ENCODE measurements around the gene TNFRSF19. TPM values are rescaled to one million over a fixed set of nuclear protein-coding genes. Genes with fewer than 3 reads are reported as not detected.
A peak's percentile ranks its signal among the peaks of the same experiment; 100 is the strongest.

Gene TNFRSF19
- total and polyA plus RNA-seq, 2 of the 4 experiments (the other 2 are of a cell fraction): 18.6 to 26.3 TPM

DNA sequence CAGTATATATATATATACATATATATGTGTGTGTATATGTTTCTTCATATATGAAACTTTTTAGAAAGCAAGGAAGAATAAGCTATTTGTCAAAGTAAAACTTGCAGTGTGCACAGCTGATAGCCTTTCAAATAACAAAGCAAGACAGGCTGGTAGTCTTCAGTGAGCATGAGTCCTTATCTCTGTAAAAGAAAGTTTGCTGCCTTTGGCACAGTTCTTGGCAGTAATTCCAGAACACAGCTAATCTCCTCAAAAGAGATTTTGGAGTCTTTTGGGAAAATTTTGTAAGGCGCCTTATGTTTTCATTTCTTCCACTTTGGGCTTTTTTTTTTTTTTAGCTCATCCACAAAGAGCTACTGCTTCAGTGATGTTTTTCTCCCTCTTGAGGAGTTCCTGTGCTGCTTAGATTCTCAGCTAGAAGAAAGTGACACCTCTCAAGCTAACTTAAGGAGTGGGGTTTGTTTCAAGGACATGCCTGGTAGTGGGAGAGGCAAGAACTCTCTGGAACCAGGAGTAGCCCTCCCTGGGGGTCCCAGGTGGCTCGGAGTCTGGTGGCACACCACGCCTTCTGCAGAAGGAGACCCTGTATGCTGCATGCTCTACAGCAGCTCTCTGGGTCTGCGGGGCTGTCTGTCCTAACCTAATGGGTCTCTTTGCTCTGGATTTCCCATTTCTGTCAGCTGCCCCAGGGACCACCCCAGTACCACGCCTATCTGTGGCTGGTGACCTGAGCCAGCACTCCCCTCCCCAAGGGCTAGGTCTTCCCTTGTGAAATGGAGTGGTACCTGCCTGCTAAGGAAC is 58.8 kb downstream of the TNFRSF19 start:
- ATAC-seq (ENCODE audit: low read depth): no peak; the same call in 1 of the 2 replicates
- Histone ChIP-seq H3K4ac (ENCODE audit: low read depth, low read length) (no peak overlapping the region), H4K20me1 (ENCODE audit: insufficient read depth, low read length) (no peaks in the 10 kb centered on the region), H3K4me1 (ENCODE audit: control insufficient read depth, insufficient read depth, low read length) (peaks cover 15% of the 10 kb centered on the region), H2BK15ac (ENCODE audit: low read depth, low read length) (no peak overlapping the region), H2AFZ (replicated peaks; ENCODE audit: low read length, poor library complexity) (no peak overlapping the region), H2BK20ac (ENCODE audit: low read depth, low read length) (no peak overlapping the region), H4K8ac (ENCODE audit: low read depth in 2 of 2, low read length in 2 of 2) (no peak overlapping the region), H2AK5ac (ENCODE audit: low read depth, low read length) (peak overlapping the region; percentile 17; the same call in 1 of the 2 replicates), H3K79me1 (ENCODE audit: low read depth in 1 of 2, low read length in 2 of 2) (peaks cover 4 to 9% of the 10 kb centered on the region in 2 experiments; a peak in 3 of 4 replicates), H3K27me3 (ENCODE audit: control insufficient read depth, insufficient read depth, low read length) (no peaks in the 10 kb centered on the region), H3K9ac (ENCODE audit: low read depth, low read length) (no peak overlapping the region; the same call in 1 of the 2 replicates), H3K23ac (ENCODE audit: low read depth, low read length) (no peak overlapping the region), H3K27ac (ENCODE audit: insufficient read depth, low read length) (peak overlapping the region; percentile 3; the same call in 1 of the 2 replicates), H2BK120ac (ENCODE audit: low read depth, low read length) (no peak overlapping the region), H3K36me3 (ENCODE audit: control insufficient read depth, insufficient read depth, low read length) (peaks cover 45% of the 10 kb centered on the region), H2AK9ac (replicated peaks; ENCODE audit: low read depth, low read length, poor library complexity) (no peak overlapping the region), H3K9me1 (ENCODE audit: insufficient read depth, low read length) (no peaks in the 10 kb centered on the region; the same call in 1 of the 2 replicates), H3K9me3 (ENCODE audit: control insufficient read depth, insufficient read depth, low read length) (no peaks in the 10 kb centered on the region), H4K91ac (ENCODE audit: insufficient read depth, low read depth, low read length) (no peak overlapping the region), H3K56ac (ENCODE audit: extremely low read depth, insufficient read depth, low read length) (no peak overlapping the region), H3K4me2 (ENCODE audit: low read depth, low read length) (no peak overlapping the region), H4K5ac (ENCODE audit: low read depth, low read length) (no peak overlapping the region; the same call in 1 of the 2 replicates), H3K4me3 (ENCODE audit: insufficient read depth, low read depth, low read length) (no peak overlapping the region), H3K14ac (replicated peaks; ENCODE audit: low read depth, low read length) (no peak overlapping the region), H2BK5ac (ENCODE audit: low read depth, low read length, poor library complexity, severe bottlenecking) (no peak overlapping the region), H3K18ac (ENCODE audit: low read depth, low read length) (no peak overlapping the region; the same call in 1 of the 2 replicates)
- POLR2A ChIA-PET (ENCODE audit: unreplicated experiment): interaction anchor here (0.5 to 1.0 kb wide), 4 partner anchors 8 to 28 kb away, joined by 3 to 14 read pairs (median 4); no protein-coding TSS in a partner anchor
- intact Hi-C loops (cut with micrococcal nuclease) (no loop called here), dilution Hi-C loops (cut with HindIII; ENCODE audit: low sequenced_read_pairs, unreplicated experiment) (no loop called here), in situ Hi-C loops (cut with MboI; ENCODE audit: low sequenced_read_pairs) (no loop called here)
- no peak for DNase-seq
- WGBS, 2 experiments (ENCODE audit: extremely low coverage in 2 of 2, insufficient read length in 1 of 2): 100% methylated on average over 1 of the region's 5 CpGs; no CpG with 5 or more reads in 1 of the 2 experiments
- BruUV-seq (replicated peaks): no TSS peak
- CTCF ChIA-PET: interaction anchor here (0.9 to 1.3 kb wide), 2 partner anchors 11 to 58 kb away, joined by 3 read pairs; no protein-coding TSS in a partner anchor
- TF ChIP-seq NFE2L2 (IDR thresholded peaks at IDR 0.05; ENCODE audit: low read depth, low read length): no peak
- TF ChIP-seq POLR2A (IDR thresholded peaks at IDR 0.05; ENCODE audit: low read depth, low read length): no peak
- TF ChIP-seq RCOR1 (IDR thresholded peaks at IDR 0.05; ENCODE audit: insufficient replicate concordance, low read length): no peak
- TF ChIP-seq, protein P1, sequence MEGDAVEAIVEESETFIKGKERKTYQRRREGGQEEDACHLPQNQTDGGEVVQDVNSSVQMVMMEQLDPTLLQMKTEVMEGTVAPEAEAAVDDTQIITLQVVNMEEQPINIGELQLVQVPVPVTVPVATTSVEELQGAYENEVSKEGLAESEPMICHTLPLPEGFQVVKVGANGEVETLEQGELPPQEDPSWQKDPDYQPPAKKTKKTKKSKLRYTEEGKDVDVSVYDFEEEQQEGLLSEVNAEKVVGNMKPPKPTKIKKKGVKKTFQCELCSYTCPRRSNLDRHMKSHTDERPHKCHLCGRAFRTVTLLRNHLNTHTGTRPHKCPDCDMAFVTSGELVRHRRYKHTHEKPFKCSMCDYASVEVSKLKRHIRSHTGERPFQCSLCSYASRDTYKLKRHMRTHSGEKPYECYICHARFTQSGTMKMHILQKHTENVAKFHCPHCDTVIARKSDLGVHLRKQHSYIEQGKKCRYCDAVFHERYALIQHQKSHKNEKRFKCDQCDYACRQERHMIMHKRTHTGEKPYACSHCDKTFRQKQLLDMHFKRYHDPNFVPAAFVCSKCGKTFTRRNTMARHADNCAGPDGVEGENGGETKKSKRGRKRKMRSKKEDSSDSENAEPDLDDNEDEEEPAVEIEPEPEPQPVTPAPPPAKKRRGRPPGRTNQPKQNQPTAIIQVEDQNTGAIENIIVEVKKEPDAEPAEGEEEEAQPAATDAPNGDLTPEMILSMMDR (conservative IDR thresholded peaks at IDR 0.05; ENCODE audit: low read depth, low read length): no peak
- no peak for TF ChIP-seq MAFK (IDR thresholded peaks at IDR 0.05; ENCODE audit: low read depth, low read length)
- no peak for TF ChIP-seq USF2 (IDR thresholded peaks at IDR 0.05; ENCODE audit: low read depth, low read length)
- TF ChIP-seq RAD21 (IDR thresholded peaks at IDR 0.05; ENCODE audit: low read length): no peak
- no peak for TF ChIP-seq CHD1 (IDR thresholded peaks at IDR 0.05; ENCODE audit: low read depth, low read length)
- TF ChIP-seq FOS (IDR thresholded peaks at IDR 0.05; ENCODE audit: low read depth, low read length): no peak
- TF ChIP-seq CEBPB (IDR thresholded peaks at IDR 0.05; ENCODE audit: low read depth, low read length): no peak
- TF ChIP-seq BHLHE40 (IDR thresholded peaks at IDR 0.05; ENCODE audit: low read depth, low read length): no peak
- TF ChIP-seq, protein P2, sequence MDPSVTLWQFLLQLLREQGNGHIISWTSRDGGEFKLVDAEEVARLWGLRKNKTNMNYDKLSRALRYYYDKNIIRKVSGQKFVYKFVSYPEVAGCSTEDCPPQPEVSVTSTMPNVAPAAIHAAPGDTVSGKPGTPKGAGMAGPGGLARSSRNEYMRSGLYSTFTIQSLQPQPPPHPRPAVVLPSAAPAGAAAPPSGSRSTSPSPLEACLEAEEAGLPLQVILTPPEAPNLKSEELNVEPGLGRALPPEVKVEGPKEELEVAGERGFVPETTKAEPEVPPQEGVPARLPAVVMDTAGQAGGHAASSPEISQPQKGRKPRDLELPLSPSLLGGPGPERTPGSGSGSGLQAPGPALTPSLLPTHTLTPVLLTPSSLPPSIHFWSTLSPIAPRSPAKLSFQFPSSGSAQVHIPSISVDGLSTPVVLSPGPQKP (IDR thresholded peaks at IDR 0.05; ENCODE audit: borderline replicate concordance, low read depth, low read length): no peak
- TF ChIP-seq MAZ (IDR thresholded peaks at IDR 0.05; ENCODE audit: borderline replicate concordance, low read depth, low read length): no peak
- no peak for TF ChIP-seq MXI1 (IDR thresholded peaks at IDR 0.05; ENCODE audit: borderline replicate concordance, low read depth, low read length)

Data from IMR-90 (cell line).